ENCODE data around the gene GCAT. TPM values are rescaled to one million over a fixed set of nuclear protein-coding genes. Genes with fewer than 3 reads are reported as not detected.

GCAT gene
- total and polyA plus RNA-seq, 2 of the 13 experiments (the other 11 are each of a cell fraction or from before 2014, with no cell fraction given), result 28.0 to 50.3 TPM

- TF ChIP-seq RBM22 (optimal IDR thresholded peaks at IDR 0.05; ENCODE audit: low read length) (peak; percentile 87), ZNF773 (CRISPR knock-in tag; IDR thresholded peaks at IDR 0.05; ENCODE audit: borderline replicate concordance) (no peak), ZFYVE20 (CRISPR knock-in tag; IDR thresholded peaks at IDR 0.05; ENCODE audit: borderline replicate concordance, low read depth) (no peak), KDM3A (CRISPR knock-in tag; IDR thresholded peaks at IDR 0.05; ENCODE audit: low read depth) (no peak), PLRG1 (conservative IDR thresholded peaks at IDR 0.05) (no peak), RFXANK (CRISPR knock-in tag; IDR thresholded peaks at IDR 0.05) (no peak), ZC3H4 (CRISPR knock-in tag; IDR thresholded peaks at IDR 0.05; ENCODE audit: borderline replicate concordance) (peak; percentile 88; the same call in 1 of the 2 replicates), MTA3 (CRISPR knock-in tag; IDR thresholded peaks at IDR 0.05) (no peak), ELF1 (CRISPR knock-in tag; IDR thresholded peaks at IDR 0.05) (no peak), NFIB (CRISPR knock-in tag; IDR thresholded peaks at IDR 0.05; ENCODE audit: borderline replicate concordance) (no peak), TEAD3 (CRISPR knock-in tag; optimal IDR thresholded peaks at IDR 0.05; ENCODE audit: borderline replicate concordance) (peak; percentile 70), JUND (CRISPR knock-in tag; IDR thresholded peaks at IDR 0.05) (no peak), MYPOP (CRISPR knock-in tag; IDR thresholded peaks at IDR 0.05) (peak; percentile 82), ZSCAN22 (CRISPR knock-in tag; IDR thresholded peaks at IDR 0.05) (no peak), ATF7 (IDR thresholded peaks at IDR 0.05) (no peak), ATF7 (CRISPR knock-in tag; IDR thresholded peaks at IDR 0.05) (no peak), ZSCAN31 (CRISPR knock-in tag; IDR thresholded peaks at IDR 0.05; ENCODE audit: low read depth) (peak; percentile 69; the same call in 1 of the 2 replicates), ZNF430 (CRISPR knock-in tag; IDR thresholded peaks at IDR 0.05) (peak; percentile 78; the same call in 1 of the 2 replicates), MAF1 (CRISPR knock-in tag; IDR thresholded peaks at IDR 0.05; ENCODE audit: borderline replicate concordance) (no peak), TAF1 (CRISPR knock-in tag; IDR thresholded peaks at IDR 0.05) (peak; percentile 82), CBFB (CRISPR knock-in tag; IDR thresholded peaks at IDR 0.05) (no peak), ZNF619 (CRISPR knock-in tag; IDR thresholded peaks at IDR 0.05) (no peak)
- TF ChIP-seq, protein P1, sequence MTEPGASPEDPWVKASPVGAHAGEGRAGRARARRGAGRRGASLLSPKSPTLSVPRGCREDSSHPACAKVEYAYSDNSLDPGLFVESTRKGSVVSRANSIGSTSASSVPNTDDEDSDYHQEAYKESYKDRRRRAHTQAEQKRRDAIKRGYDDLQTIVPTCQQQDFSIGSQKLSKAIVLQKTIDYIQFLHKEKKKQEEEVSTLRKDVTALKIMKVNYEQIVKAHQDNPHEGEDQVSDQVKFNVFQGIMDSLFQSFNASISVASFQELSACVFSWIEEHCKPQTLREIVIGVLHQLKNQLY (CRISPR knock-in tag; IDR thresholded peaks at IDR 0.05), result peak; percentile 59; the same call in 1 of the 2 replicates
- TF ChIP-seq, protein P2, sequence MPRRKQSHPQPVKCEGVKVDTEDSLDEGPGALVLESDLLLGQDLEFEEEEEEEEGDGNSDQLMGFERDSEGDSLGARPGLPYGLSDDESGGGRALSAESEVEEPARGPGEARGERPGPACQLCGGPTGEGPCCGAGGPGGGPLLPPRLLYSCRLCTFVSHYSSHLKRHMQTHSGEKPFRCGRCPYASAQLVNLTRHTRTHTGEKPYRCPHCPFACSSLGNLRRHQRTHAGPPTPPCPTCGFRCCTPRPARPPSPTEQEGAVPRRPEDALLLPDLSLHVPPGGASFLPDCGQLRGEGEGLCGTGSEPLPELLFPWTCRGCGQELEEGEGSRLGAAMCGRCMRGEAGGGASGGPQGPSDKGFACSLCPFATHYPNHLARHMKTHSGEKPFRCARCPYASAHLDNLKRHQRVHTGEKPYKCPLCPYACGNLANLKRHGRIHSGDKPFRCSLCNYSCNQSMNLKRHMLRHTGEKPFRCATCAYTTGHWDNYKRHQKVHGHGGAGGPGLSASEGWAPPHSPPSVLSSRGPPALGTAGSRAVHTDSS (CRISPR knock-in tag; conservative IDR thresholded peaks at IDR 0.05), result no peak
- TF ChIP-seq, protein P3, sequence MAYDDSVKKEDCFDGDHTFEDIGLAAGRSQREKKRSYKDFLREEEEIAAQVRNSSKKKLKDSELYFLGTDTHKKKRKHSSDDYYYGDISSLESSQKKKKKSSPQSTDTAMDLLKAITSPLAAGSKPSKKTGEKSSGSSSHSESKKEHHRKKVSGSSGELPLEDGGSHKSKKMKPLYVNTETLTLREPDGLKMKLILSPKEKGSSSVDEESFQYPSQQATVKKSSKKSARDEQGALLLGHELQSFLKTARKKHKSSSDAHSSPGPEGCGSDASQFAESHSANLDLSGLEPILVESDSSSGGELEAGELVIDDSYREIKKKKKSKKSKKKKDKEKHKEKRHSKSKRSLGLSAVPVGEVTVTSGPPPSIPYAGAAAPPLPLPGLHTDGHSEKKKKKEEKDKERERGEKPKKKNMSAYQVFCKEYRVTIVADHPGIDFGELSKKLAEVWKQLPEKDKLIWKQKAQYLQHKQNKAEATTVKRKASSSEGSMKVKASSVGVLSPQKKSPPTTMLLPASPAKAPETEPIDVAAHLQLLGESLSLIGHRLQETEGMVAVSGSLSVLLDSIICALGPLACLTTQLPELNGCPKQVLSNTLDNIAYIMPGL (CRISPR knock-in tag; IDR thresholded peaks at IDR 0.05; ENCODE audit: borderline replicate concordance in 1 of 2, low read depth in 1 of 2), result peak; percentile 50 to 52; a peak in 2 of 4 replicates
Measured at GRCh38 chr22:37807410-37808293, at the start of gene GCAT (continued).
